ENCODE measurements around the gene KSR1. TPM values are rescaled to one million over a fixed set of nuclear protein-coding genes. Genes with fewer than 3 reads are reported as not detected.

The KSR1 gene
- total and polyA plus RNA-seq, 5 experiments from 2014 or later, result 0.73 to 25.4 (median 2.0) TPM

DNA sequence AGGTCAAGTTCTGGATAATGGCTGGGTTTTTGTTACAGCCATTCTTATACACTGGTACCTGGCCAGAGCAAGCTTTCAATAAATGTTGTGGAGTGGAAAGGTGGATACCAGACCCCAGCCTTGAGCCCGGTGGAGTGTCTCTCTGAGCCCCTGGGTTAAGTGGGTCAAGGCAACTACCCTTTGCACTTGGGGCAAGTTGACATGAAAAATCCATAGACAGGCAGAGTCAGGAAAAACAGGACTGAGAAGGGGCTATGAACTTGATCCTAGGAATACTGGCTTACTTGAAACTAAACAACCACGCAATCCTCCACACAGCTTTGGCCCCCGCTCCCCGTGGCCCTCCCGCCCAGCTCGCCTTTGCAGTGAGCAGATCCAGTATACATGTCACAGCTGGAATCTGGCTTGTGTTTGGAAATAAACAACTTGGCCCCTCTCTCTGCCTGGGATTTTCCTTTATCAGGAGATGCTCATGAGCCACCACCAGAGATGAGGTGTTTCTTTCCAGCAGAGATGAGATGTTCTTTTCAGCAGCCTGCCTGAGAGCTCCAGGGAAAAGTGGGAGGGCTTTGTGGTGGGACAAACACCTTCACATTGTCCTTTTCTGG lies 65.9 kb downstream of the KSR1 start:
- H3K4me1 Mint-ChIP-seq, result peaks cover 22 to 47% (median 33%) of the 10 kb centered on the region in 4 donors
- POLR2A ChIA-PET, result no interaction called here
- no peak for DNase-seq
- no peaks in the 10 kb centered on the region for H3K9me3 Mint-ChIP-seq
- no peaks in the 10 kb centered on the region for H3K36me3 Mint-ChIP-seq
- H3K27me3 Mint-ChIP-seq, result no peaks in the 10 kb centered on the region
- ATAC-seq, result no peak
- no peak overlapping the region for H3K27ac Mint-ChIP-seq
- no peak overlapping the region for H3K4me3 Mint-ChIP-seq

- H3K4me1 Mint-ChIP-seq, result peaks cover 21 to 38% (median 28%) of the 10 kb centered on the region in 4 donors
- no peak for ATAC-seq
- no peaks in the 10 kb centered on the region for H3K9me3 Mint-ChIP-seq
- H3K4me3 Mint-ChIP-seq, result no peak overlapping the region
- no peaks in the 10 kb centered on the region for H3K27me3 Mint-ChIP-seq
- no peaks in the 10 kb centered on the region for H3K36me3 Mint-ChIP-seq
- H3K27ac Mint-ChIP-seq, result peak overlapping the region in 1 of 10 donors; percentile 50
- POLR2A ChIA-PET, result interaction anchor here (0.8 kb wide), 1 partner anchor 17 kb away, joined by 3 read pairs; no protein-coding TSS in a partner anchor
- no peak for DNase-seq
These were observed 67.5 kb downstream of the KSR1 start for GRCh38 chr17:27523712-27524111.

- Mint-ChIP-seq H3K27me3 (no peaks in the 10 kb centered on the region), H3K36me3 (no peaks in the 10 kb centered on the region), H3K4me1 (peaks cover 24 to 44% (median 32%) of the 10 kb centered on the region in 4 donors), H3K4me3 (no peak overlapping the region), H3K9me3 (no peaks in the 10 kb centered on the region), H3K27ac (peak overlapping the region in 1 of 10 donors; percentile 67)
- POLR2A ChIA-PET, result interaction anchor here (0.8 kb wide), 1 partner anchor 18 kb away, joined by 3 read pairs; no protein-coding TSS in a partner anchor
- ATAC-seq (no peak), DNase-seq (no peak)
These were observed 68.3 kb downstream of the KSR1 start for GRCh38 chr17:27524594-27524993.

DNA sequence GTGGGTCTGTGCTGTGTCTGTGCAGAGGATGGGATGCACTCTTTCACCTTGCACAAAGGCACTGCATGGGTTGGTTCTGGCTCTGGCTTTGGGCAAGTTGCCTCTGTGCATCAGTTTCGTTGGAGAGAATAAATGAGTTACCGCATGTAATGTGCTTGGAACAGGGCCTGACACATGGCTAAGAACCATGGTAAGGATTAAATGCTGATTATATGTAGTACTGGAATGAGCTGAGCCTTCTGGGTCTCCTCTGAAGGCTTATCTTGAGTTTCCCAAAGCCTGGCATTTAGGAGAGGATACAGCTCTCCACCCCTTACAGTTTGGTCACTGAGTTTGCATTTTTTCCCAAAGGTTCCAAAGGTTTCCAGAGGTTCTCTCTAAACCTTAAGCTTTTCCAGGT lies 69.1 kb downstream of the KSR1 start:
- ATAC-seq (no peak), DNase-seq (no peak)
- POLR2A ChIA-PET, result no interaction called here
- Mint-ChIP-seq H3K27me3 (no peaks in the 10 kb centered on the region), H3K4me1 (peaks cover 24 to 45% (median 33%) of the 10 kb centered on the region in 4 donors), H3K4me3 (no peak overlapping the region), H3K27ac (peak overlapping the region in 1 of 10 donors; percentile 41), H3K9me3 (no peaks in the 10 kb centered on the region), H3K36me3 (no peaks in the 10 kb centered on the region)

DNA sequence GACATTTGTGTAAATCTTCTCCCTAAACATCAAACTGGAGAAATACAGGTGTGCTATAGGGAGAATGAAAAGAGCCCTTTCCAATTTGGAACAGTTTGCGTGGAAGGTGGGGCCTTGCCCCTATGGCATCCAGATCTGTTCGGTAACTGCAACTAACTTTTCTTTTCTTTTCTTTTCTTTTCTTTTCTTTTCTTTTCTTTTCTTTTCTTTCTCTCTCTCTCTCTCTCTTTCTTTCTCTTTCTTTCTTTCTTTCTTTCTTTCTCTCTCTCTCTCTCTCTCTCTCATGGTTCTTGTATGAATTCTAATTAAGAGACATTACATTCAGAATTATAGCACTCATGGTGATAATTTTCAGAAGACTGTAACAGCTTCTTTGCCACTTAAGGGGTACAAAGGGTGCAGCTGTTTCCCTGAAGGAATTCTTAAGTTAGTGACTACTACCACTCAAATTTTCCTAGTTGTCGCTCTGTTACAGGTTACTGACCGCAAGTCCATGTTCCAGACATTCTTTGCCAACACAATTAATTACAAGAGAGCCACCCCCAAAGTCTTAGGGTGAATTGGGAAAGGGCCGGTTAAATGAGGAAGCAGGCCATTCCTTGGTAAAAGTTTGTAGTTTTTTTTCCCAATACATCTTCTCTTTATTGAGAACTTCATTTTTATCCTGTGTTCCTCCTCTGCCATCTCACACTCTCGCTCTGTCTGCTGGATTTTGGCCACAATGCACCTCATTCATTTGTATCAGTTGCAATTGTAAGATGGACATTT lies 69.8 kb downstream of the KSR1 start:
- ATAC-seq (no peak), DNase-seq (no peak)
- POLR2A ChIA-PET, result no interaction called here
- Mint-ChIP-seq H3K27me3 (no peaks in the 10 kb centered on the region), H3K4me3 (peak overlapping the region in 5 of 10 donors; percentile 11 to 38 (median 17)), H3K27ac (peak overlapping the region in 5 of 10 donors; percentile 2 to 74 (median 10)), H3K36me3 (no peaks in the 10 kb centered on the region), H3K4me1 (peaks cover 24 to 48% (median 34%) of the 10 kb centered on the region in 4 donors), H3K9me3 (no peaks in the 10 kb centered on the region)

- Mint-ChIP-seq H3K9me3 (no peaks in the 10 kb centered on the region), H3K27ac (peak overlapping the region in 4 of 10 donors; percentile 10 to 61 (median 28)), H3K27me3 (no peaks in the 10 kb centered on the region), H3K36me3 (no peaks in the 10 kb centered on the region), H3K4me1 (peaks cover 24 to 51% (median 35%) of the 10 kb centered on the region in 4 donors), H3K4me3 (peak overlapping the region in 7 of 10 donors; percentile 8 to 38 (median 17))
- POLR2A ChIA-PET, result no interaction called here
- peak in 1 of 2 donors; percentile 25 for ATAC-seq
- no peak for DNase-seq
These were observed 70.4 kb downstream of the KSR1 start for GRCh38 chr17:27526604-27527002.

GRCh38 chr17:27529230-27529796 lies 73.1 kb downstream of the KSR1 start:
- Mint-ChIP-seq H3K27ac (peak overlapping the region in 1 of 10 donors; percentile 75), H3K9me3 (no peaks in the 10 kb centered on the region), H3K36me3 (no peaks in the 10 kb centered on the region), H3K4me3 (no peak overlapping the region), H3K27me3 (no peaks in the 10 kb centered on the region), H3K4me1 (peaks cover 18 to 52% (median 31%) of the 10 kb centered on the region in 4 donors)
- ATAC-seq, result no peak
- POLR2A ChIA-PET, result no interaction called here
- no peak for DNase-seq

- no peak for ATAC-seq
- H3K27ac Mint-ChIP-seq, result peak overlapping the region in 3 of 10 donors; percentile 3 to 22 (median 15)
These were observed 74.6 kb downstream of the KSR1 start for GRCh38 chr17:27530764-27531391.

GRCh38 chr17:27531469-27531961 lies 75.3 kb downstream of the KSR1 start:
- no peak for ATAC-seq
- DNase-seq, result no peak
- H3K4me3 Mint-ChIP-seq, result no peak overlapping the region
- no peaks in the 10 kb centered on the region for H3K27me3 Mint-ChIP-seq
- peaks cover 8 to 35% (median 19%) of the 10 kb centered on the region in 4 donors for H3K4me1 Mint-ChIP-seq
- POLR2A ChIA-PET, result no interaction called here
- no peaks in the 10 kb centered on the region for H3K36me3 Mint-ChIP-seq
- no peaks in the 10 kb centered on the region for H3K9me3 Mint-ChIP-seq
- peak overlapping the region in 2 of 10 donors; percentile 12 to 38 for H3K27ac Mint-ChIP-seq

More at GRCh38 chr17:27530764-27531391, 74.6 kb downstream of the KSR1 start:
- no peak overlapping the region for H3K4me3 Mint-ChIP-seq
- no peaks in the 10 kb centered on the region for H3K9me3 Mint-ChIP-seq
- no peaks in the 10 kb centered on the region for H3K36me3 Mint-ChIP-seq
- H3K4me1 Mint-ChIP-seq, result peaks cover 14 to 41% (median 23%) of the 10 kb centered on the region in 4 donors
- POLR2A ChIA-PET, result no interaction called here
- DNase-seq, result no peak
- H3K27me3 Mint-ChIP-seq, result no peaks in the 10 kb centered on the region

- Mint-ChIP-seq H3K4me3 (no peak overlapping the region), H3K27ac (peak overlapping the region in 1 of 10 donors; percentile 73), H3K36me3 (no peaks in the 10 kb centered on the region), H3K27me3 (no peaks in the 10 kb centered on the region), H3K9me3 (no peaks in the 10 kb centered on the region), H3K4me1 (peaks cover 3 to 31% (median 19%) of the 10 kb centered on the region in 4 donors)
- ATAC-seq (no peak), DNase-seq (no peak)
- POLR2A ChIA-PET, result no interaction called here
These were observed 76.3 kb downstream of the KSR1 start for GRCh38 chr17:27532269-27533263.

- H3K9me3 Mint-ChIP-seq, result no peaks in the 10 kb centered on the region
- H3K27ac Mint-ChIP-seq, result no peak overlapping the region
- no peak for DNase-seq
These were observed 77.9 kb downstream of the KSR1 start for GRCh38 chr17:27533874-27534815.

More at GRCh38 chr17:27533874-27534815, 77.9 kb downstream of the KSR1 start:
- no peak overlapping the region for H3K4me3 Mint-ChIP-seq
- H3K27me3 Mint-ChIP-seq, result no peaks in the 10 kb centered on the region
- POLR2A ChIA-PET, result no interaction called here
- ATAC-seq, result no peak
- H3K4me1 Mint-ChIP-seq, result peaks cover 3 to 28% (median 19%) of the 10 kb centered on the region in 4 donors
- no peaks in the 10 kb centered on the region for H3K36me3 Mint-ChIP-seq
